ENCODE results near the gene PITPNM3.

DNA sequence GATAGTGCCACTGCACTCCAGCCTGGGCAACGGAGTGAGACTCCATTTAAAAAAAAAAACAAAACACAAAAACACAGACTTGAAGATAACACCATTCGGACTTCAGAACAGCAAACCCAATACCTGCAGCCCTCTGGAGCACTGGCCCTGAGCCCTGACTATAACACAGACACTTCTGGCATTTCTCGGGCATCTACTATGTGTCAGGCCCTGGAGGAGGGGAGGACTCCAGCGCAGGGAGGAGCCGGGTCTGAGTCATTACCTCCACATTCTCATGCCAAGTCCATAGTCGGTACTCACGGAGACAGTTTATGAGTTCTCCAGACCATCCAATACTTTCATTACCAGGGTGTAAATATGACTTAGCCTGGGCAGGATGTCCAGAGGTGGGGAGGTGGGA, 48.8 kb downstream of the PITPNM3 start:
- TF ChIP-seq, protein P1, sequence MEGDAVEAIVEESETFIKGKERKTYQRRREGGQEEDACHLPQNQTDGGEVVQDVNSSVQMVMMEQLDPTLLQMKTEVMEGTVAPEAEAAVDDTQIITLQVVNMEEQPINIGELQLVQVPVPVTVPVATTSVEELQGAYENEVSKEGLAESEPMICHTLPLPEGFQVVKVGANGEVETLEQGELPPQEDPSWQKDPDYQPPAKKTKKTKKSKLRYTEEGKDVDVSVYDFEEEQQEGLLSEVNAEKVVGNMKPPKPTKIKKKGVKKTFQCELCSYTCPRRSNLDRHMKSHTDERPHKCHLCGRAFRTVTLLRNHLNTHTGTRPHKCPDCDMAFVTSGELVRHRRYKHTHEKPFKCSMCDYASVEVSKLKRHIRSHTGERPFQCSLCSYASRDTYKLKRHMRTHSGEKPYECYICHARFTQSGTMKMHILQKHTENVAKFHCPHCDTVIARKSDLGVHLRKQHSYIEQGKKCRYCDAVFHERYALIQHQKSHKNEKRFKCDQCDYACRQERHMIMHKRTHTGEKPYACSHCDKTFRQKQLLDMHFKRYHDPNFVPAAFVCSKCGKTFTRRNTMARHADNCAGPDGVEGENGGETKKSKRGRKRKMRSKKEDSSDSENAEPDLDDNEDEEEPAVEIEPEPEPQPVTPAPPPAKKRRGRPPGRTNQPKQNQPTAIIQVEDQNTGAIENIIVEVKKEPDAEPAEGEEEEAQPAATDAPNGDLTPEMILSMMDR (IDR thresholded peaks at IDR 0.05): no peak
- TF ChIP-seq POLR2A (IDR thresholded peaks at IDR 0.05): no peak
